LHCN-M2 (cell line): ENCODE results near the gene ABCB8. TPM values are rescaled to one million over a fixed set of nuclear protein-coding genes. Genes with fewer than 3 reads are reported as not detected.

Experiments
- DNase-seq: peaks from one replicate; pipeline ENCODE4 v3.0.0-alpha.2; 2012; ENCODE audit warnings: low read depth
- total RNA-seq: library from RNA; depleted of rRNA; stranded (reverse); fragments of >200 nt; gene quantifications from 2 replicates; pipeline ENCODE4 v1.2.3, GENCODE V29; 2014

The ABCB8 gene
- total RNA-seq, 1 experiment from 2014 or later: 61.1 TPM

DNA sequence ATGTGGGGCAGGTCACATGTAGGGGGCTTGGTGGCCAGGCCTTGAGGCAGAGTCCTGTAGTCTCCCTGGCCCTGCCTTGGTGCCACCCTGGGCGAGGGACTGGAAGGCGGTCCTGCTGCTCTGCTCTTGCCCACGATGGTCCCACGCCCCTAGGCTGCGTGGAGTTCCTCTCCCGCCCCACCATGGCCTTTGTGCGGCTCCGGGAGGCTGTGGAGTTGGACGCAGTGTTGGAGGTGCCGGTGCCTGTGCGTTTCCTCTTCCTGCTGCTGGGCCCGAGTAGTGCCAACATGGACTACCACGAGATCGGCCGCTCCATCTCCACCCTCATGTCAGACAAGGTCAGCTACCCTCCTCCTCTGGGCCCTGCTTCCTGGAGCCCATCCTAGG is 42.3 kb downstream of the ABCB8 start:
- no peak for DNase-seq

DNA sequence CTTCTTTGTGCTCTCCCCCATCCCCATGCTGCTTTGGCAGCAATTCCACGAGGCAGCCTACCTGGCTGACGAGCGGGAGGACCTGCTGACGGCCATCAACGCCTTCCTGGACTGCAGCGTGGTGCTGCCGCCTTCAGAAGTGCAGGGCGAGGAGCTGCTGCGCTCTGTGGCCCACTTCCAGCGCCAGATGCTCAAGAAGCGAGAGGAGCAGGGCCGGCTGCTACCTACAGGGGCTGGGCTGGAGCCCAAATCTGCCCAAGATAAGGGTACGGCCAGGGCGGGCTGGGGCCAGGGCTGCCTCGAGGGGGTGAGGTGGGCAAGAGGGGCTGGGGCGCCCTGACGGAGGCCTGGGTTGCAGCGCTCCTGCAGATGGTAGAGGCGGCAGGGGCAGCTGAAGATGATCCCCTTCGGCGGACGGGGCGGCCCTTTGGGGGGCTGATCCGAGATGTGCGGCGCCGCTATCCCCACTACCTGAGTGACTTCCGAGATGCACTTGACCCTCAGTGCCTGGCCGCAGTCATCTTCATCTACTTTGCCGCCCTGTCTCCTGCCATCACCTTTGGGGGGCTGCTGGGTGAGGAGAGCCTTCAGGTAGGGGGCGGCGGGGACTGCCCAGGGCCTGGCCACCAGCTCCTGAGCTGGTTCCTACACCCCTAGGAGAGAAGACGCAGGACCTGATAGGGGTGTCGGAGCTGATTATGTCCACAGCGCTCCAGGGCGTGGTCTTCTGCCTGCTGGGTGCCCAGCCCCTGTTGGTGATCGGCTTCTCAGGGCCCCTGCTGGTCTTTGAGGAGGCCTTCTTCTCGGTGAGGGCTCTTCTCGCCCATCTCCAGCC is 43.0 kb downstream of the ABCB8 start:
- DNase-seq: no peak

DNA sequence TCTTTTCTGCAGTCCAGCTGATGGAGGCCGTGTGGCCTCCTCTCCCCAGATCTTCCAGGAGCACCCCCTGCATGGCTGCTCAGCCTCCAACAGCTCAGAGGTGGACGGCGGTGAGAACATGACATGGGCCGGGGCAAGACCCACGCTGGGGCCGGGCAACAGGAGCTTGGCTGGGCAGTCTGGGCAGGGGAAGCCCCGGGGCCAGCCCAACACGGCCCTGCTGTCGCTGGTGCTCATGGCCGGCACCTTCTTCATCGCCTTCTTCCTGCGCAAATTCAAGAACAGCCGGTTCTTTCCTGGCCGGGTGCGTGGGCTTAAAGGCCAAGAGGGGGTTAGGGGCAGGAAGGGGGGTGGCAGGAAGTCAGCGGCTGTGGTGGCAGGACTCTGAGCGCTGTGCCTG is 45.7 kb downstream of the ABCB8 start:
- no peak for DNase-seq

DNA sequence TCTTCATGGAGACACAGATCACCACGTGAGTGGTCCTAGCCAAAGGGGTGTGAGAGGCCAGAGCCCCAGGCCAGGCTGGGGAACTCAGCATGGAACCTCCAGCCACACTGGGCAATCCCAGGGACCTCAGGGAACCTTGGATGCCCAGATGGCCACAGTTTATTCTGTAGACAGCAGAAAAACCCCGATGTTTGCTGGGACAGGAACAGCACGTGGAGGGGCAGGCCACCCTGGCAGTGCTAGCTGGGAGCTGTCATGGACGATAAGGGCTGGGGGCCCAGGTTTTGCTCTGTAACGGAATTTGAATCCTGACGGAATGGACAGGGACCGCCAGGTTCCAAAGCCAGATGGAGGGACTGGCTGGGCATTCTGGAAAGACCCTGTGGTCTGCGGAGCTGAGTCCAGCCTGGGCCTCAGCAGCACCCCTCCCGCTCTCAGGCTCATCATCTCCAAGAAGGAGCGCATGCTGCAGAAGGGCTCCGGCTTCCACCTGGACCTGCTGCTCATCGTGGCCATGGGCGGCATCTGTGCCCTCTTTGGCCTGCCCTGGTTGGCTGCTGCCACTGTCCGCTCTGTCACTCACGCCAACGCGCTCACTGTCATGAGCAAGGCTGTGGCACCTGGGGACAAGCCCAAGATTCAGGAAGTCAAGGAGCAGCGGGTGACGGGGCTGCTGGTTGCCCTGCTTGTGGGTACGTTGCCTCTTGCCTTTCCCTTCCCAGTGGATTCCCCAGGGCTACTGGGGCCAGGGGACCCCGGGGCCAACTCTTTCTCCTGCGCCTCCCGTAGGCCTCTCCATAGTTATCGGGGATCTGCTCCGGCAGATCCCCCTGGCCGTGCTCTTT is 46.8 kb downstream of the ABCB8 start:
- DNase-seq: no peak

DNA sequence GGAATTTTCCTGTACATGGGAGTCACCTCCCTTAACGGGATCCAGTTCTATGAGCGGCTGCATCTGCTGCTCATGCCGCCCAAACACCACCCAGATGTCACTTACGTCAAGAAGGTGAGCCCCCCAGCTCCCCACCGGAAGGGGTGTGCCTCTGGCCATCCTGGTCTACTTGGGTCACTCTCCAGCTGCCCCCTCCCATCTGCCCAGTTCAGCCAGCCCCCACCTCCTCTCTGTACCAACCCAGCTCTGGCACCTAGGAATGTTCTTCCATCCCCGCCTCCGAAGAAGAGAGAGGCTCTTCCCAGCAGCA is 47.4 kb downstream of the ABCB8 start:
- no peak for DNase-seq

DNA sequence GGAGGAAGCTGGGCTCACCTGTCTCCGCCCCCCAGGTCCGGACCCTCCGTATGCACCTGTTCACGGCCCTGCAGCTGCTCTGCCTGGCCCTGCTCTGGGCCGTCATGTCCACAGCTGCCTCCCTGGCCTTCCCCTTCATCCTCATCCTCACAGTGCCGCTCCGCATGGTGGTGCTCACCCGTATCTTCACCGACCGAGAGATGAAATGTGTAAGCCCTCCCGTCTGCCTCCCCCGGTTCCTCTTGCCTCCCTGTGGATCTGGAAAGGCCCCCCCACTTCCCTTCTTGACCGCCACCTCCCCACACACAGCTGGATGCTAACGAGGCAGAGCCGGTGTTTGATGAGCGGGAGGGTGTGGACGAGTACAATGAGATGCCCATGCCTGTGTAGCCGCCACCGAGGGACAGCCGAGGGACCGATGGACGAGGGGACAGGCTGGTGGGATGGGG is 47.8 kb downstream of the ABCB8 start:
- no peak for DNase-seq

DNA sequence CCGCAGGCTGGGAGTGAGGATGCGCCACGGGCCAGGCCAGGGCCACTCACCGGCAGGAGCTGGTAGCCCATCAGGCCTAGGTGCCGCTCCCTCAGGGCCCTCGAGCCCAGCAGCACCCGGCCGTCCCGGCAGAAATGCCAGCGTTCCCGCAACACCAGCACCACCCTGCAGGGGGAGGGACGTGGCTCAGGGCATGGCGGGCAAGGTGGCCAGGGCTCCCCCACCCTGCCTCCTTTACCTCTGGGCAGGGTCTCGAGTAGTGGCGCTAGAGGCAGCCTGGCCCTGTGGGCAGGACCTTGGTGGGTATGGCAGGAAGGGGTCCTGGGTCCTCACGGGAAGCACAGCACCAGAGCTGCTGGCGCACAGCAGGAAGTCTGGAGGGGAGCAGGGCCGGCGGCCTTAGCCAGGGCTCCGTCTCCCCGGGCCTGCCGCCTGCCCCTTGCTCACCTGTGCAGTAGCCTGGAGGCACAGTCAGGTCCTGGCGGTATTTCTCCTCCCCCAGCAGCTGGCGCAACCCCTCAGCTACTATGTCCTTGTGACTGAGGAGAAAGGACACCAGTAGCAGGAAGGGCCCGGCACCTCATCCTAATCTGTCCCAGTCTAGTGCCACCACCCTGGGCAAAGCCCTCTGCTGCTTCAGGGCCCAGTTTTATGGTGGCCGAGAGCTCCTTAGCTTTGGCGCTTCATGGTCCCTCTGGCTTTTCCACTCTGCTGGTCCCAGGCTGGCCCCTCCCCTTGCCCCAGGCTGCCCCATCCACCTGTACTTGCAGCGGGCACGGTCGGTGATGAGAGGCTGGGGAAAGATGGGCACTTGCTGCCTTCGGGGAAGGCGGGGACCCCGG is 48.8 kb downstream of the ABCB8 start:
- no peak for DNase-seq

DNA sequence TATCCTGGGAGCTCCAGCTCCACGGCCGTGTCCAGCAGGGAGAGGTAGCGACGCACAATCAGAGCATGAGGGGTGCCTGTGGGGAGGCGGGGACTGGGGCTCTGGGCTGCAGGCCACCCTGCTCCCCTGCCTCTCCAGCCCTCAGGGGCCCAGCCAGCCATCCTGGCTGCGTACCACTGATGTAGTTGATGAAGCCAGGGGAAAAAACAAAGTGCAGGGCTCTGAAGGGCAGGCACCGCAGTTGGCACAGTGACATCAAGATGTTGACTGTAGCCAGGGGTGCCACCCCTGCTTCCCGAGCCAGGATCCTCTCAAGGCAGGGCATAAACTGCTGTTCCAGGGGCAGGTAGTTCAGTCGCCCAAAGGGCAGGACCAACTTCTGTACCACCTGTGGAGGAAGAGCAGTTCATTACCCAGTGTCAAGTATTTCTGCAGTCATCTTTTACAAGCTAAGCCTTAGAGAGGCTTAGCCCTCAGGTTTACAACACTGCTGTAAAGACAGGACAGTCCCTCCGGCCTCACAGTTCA is 49.5 kb downstream of the ABCB8 start:
- DNase-seq: no peak

DNA sequence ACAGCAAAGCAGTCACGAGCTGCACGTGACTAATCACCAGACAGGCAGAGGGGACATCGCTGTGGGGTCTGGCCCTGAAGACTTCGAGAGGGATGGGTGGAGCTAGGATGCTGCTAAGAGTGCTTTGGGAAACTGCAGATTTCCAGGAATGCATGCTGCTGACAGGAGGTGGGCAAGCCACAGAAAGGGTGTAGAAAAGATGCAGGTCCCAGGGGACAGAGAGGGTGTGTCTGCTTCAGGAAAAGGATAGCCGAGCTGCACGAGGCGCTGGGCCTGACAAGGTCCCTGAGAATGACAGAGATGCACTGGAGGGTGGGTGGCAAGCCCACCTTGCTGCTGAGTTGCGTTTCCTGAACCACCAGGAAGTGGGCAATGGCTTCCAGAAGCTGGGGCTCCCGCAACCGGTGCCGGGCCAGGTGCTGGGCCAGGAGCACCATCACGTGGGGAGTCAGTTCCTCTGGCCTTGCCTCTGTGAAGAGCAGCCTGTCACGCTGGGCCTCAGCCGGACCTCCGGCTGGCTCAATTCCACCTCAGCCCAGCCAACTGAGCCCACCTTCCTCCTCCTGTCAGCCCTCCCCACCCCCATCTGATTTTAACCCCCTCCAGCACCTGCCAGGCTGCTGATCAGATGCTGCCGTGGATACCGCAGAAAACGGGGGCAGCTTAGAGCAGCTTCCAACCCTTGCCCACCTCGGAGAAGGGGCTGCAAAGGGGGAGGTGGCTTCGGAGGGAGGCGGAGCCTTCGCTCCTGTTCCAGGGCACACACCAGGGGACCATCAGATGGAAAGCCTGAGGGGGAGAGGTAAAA is 50.2 kb downstream of the ABCB8 start:
- peak; percentile 48 for DNase-seq

DNA sequence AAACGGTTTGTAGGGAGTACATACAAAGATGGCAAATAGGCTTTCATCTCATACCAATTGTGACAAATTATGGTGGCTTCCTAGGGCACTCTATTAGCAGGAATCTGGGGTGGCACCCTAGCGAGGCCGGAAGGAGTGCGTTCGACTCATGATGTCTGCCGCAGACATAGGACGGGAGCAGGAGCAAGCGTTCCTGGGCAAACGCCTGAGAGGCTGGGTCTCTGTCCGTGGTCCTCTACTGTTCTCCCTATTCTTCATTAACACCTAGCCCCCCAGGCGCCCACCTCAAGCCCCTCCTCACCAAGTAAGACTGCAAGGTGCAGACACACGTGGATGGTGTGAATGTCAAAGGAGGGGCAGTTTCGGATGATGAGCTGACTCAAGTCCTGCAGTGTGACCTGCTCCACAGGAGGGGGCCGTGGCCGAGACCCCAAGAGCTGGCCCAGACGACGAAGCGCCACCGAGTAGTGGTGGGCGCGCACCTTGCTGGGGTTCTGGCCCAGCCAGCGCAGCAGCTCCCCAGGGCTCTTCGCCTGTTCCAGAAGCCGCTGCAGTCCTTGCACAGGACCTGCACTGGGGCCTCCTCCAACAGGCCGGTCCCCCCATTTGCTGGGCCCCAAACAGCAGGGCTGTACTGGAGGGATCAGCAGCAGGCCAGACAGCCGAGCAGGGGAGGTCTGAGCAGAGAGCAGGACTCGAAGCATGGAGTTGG is 51.1 kb downstream of the ABCB8 start:
- DNase-seq: no peak

DNA sequence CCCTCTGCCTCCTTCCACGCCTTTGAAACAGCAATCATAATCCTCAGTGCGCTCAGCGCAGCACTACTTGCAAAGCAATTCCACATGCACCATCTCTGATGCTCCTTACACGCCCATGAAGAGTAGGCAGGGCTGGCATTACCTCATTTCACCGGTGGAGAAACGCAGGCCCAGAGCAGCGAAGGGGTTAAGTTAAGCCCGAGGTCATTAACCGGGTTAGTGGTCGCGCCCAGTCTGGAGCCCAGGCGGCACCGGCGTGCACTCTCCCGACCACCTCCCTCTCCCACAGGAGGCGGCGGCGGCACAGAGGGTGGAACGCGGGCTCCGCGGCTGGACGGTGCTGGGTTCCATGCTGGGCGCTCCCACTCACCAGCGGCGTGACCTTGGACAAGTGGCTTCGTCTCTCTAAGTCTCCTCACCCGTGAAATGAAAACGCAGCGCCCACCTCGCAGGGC is 51.8 kb downstream of the ABCB8 start:
- DNase-seq: peak; percentile 48

DNA sequence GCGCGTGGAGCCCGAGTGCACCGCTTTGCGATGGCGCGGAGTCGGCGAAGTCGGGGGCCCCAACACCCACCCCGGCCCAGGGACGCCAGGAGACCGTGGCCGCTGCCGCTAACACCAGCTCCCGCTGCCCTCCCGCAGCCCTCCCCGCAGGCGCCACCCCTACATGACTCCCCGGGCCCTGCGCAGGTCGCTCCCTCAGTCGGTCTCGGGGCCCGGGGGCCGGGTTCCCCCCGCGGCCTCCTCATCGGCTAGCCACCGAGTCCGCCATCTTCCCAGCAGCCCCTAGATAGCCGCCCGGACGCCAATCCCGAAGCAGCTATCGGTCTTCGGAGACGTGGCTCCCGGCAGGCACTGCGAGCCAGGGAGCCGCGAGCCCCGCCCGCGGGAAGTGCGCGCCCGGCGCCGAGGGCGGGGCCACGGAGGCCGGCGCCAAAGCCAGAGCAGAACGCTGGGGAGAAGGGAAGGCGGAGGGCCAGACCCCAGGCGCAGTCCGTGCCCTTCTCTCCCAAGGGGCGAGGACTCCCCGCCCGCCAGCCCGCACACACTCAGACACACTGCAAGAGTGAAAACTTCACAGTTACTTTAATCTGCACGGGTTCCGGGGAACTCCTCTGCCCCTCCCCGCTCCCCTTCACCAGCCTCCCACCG is 52.4 kb downstream of the ABCB8 start, which contains the start of gene FASTK:
FASTK (minus strand) TSS at position 288 of the 648 bp plus-strand sequence; CDS start at position 245, 43 bp downstream.
- peak; percentile 93 for DNase-seq

DNA sequence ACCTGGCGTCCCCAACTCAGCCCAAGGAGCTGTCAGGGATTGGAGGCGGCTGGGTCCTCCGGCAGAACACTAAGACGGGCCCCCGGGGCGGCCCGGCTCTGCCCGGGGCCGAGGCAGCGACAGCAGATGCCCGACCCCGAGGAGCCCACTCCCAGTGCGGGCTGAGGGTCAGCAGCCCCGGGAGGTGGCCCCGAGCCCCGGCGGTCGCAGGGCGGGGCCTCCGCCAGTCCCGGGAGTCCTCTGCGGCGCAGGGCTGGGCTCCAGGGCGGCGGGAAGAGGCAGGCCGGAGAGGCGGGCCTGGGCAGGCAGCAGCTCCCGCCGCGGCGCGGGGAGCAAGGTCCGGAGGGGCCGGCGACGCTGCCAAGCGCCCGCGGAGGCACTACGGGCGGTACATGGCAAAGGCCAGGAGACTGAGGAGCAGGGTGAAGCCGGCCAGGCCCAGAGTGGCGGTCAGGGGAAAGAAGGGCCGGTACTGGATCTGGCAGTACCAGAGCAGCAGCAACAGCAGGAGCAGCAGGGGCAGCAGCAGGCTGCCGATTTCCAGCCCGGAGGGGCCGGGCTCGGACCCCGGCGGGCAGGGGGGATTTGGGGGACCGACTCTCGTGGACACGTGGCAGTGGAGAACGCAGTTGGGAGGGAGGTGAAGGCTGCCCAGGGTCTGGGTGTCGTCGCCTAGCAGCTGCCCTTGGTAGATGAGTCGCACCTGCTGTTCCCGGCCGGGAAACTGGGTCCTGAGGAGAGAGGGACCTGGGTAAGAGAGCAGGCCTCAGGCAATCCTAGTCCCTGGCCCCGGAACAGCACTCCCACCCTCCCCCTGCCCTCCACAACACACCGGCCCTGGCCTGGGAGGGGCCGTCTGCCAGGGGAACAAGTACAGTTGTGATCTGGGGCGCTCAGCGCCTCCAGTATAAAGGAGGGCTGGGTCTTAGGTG is 53.2 kb downstream of the ABCB8 start:
- peak; percentile 62 for DNase-seq

DNA sequence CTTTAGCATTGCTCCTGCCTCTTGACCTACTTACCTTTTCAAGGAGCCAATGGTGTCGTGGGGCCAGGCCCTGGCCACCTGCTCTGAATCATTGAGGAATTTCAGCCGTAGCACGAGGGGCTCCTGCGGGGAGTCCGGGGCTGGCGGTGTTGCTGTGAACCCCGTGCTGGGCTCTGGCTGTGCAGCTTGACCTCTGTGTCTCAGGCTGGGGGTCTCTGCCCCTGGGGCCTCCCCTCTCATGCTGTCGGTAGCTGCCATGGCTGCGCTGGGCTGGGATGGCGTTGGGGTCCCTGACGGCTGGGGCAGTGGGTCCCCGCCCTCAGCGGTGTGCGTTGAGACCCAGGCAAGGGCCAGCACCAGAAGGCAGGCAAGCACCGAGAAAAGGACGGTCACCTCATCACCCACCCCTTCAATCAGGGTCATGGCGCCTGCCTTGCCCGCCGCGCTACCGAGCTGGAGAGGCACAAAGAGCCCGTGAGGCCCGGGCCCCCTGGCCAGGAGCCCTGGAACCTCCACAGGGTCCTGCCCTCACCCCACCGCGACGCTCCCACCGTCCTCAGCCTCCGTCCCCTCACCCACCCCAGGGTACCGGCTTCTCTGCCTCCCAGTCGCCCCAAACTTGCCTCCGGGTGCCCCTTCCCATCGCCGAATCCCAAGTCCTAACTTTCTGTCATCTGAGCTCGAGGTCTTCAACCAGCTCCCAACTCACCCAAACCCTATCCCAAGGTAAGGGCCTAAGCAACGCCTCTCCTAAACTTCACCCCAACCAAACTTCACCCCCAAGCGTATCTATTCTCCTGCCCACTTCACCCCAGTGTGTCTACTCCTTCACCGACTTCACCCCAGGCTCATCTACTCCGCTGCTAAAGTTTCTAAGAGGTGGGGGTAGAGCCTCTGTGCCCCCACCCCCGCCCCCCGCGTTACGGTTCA is 54.2 kb downstream of the ABCB8 start:
- no peak for DNase-seq

DNA sequence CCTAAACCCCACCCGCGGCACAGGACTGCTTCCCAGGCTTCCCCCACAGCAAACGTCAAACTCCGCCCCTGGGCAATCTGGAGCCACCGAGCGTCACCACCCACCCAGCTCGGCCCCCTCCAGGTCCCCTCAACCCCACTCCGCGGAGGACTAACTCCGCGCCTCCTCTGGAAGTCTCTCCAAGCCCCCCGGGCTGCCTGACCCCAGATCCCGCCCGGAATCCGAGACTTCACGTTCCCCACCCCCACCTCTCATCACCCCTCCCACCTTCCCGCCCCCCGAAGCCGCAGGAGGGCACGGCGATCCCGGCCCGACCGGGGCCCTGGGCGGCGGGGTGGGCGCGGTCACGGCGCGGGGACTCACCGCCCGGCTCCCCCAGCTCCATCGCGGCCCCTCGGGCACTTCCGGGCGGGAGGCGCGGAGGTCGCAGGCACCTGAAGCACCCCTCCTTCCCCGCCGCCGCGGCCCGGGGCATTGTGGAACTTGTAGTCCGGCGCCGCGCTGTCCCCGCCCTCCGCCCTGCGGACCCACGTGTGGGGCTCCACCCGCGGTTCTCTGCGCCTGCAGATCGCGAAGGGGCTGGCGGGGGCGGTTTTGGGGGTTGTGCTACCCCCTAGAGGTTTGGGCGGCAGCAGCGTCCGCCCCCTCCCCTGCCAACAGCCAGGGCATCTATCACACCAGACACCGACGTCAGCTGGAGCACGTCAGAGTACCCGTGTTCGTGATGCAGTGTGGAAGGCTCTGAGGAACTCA is 55.0 kb downstream of the ABCB8 start, which contains the start of gene TMUB1:
TMUB1 (minus strand) TSS at position 423 of the 753 bp plus-strand sequence. CDS start 930 bp downstream, outside the sequence.
- DNase-seq: peak; percentile 51

DNA sequence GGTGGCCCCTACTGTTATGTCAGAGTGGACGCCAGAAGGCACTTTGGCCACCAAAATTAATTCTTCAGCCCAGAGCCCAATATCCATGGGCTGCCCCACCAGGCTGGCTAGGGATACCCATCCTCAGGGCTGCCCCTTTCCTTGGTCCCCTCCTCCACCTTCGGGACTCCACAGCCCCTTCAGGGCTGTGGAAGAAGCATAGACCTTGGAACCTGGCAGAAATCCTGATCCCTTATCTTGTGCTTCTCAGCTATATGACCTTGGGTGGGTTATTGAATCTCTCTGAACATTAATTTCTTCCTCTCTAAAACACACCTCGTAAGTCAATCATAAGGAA is 55.5 kb downstream of the ABCB8 start:
- DNase-seq: no peak
